ENCODE results near the gene IL10RB. TPM values are rescaled to one million over a fixed set of nuclear protein-coding genes. Genes with fewer than 3 reads are reported as not detected.

Gene IL10RB
- polyA plus RNA-seq, 2 of the 4 experiments (the other 2 are of a cell fraction) = 17.0 to 31.9 TPM

DNA sequence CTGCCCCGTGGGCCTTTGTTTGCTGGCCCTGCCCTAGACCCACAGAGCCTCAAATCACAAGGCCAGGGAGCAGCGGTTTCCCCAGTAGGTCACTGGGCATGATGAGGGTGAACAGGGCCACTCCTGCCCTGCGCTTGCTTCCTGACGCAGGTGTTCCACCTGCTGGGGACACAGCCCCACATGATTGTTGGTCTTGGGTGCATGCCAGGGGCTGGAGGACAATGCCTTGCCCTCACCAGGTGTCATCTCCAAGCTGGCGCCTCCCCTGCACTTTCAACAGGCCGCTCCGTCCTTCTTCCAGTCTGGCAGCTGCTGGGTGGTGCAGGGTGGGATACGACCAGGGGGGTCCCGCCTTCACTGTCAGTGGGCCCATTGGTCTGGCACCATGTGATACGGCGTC, 24.3 kb downstream of the IL10RB start:
- ChIA-PET CTCF (no interaction called here), POLR2A (no interaction called here)
- Histone ChIP-seq H3K9me3 (no peaks in the 10 kb centered on the region), H3K4me3 (no peak overlapping the region), H3K4me1 (peaks cover 26% of the 10 kb centered on the region), H3K27ac (no peak overlapping the region), H3K4me2 (no peak overlapping the region)
- FAIRE-seq (no peak), ATAC-seq (no peak), DNase-seq (ENCODE audit: low read depth in 1 of 2, low spot score in 1 of 2) (no peak)
- TF ChIP-seq JUNB (IDR thresholded peaks at IDR 0.05) (no peak), MAZ (IDR thresholded peaks at IDR 0.05; ENCODE audit: borderline replicate concordance, low read depth, low read length) (no peak), FOSB (CRISPR knock-in tag; IDR thresholded peaks at IDR 0.05) (no peak), POLR2A (IDR thresholded peaks at IDR 0.05; ENCODE audit: low read length) (no peak), PHF8 (IDR thresholded peaks at IDR 0.05; ENCODE audit: borderline replicate concordance, low read depth) (no peak), ESRRA (IDR thresholded peaks at IDR 0.05; ENCODE audit: borderline replicate concordance, low read length) (no peak), ZFP36 (IDR thresholded peaks at IDR 0.05; ENCODE audit: borderline replicate concordance, partially characterized antibody) (no peak), NFE2L2 (conservative IDR thresholded peaks at IDR 0.05; ENCODE audit: low read length) (no peak), ZNF302 (CRISPR knock-in tag; IDR thresholded peaks at IDR 0.05) (no peak), HEYL (CRISPR knock-in tag; IDR thresholded peaks at IDR 0.05) (no peak), HOXA7 (CRISPR knock-in tag; IDR thresholded peaks at IDR 0.05) (no peak), REST (IDR thresholded peaks at IDR 0.05) (no peak), EHMT2 (IDR thresholded peaks at IDR 0.05; ENCODE audit: low read depth) (no peak), BCL3 (IDR thresholded peaks at IDR 0.05) (no peak), TFCP2L1 (CRISPR knock-in tag; IDR thresholded peaks at IDR 0.05) (no peak)
- TF ChIP-seq, protein P1, sequence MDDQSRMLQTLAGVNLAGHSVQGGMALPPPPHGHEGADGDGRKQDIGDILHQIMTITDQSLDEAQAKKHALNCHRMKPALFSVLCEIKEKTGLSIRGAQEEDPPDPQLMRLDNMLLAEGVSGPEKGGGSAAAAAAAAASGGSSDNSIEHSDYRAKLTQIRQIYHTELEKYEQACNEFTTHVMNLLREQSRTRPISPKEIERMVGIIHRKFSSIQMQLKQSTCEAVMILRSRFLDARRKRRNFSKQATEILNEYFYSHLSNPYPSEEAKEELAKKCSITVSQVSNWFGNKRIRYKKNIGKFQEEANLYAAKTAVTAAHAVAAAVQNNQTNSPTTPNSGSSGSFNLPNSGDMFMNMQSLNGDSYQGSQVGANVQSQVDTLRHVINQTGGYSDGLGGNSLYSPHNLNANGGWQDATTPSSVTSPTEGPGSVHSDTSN (IDR thresholded peaks at IDR 0.05) = no peak
- TF ChIP-seq, protein P2, sequence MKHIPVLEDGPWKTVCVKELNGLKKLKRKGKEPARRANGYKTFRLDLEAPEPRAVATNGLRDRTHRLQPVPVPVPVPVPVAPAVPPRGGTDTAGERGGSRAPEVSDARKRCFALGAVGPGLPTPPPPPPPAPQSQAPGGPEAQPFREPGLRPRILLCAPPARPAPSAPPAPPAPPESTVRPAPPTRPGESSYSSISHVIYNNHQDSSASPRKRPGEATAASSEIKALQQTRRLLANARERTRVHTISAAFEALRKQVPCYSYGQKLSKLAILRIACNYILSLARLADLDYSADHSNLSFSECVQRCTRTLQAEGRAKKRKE (CRISPR knock-in tag; IDR thresholded peaks at IDR 0.05; ENCODE audit: low read depth) = no peak
- 91% methylated on average over 7 of the region's 11 CpGs for WGBS (ENCODE audit: missing lambda C conversion rate)

DNA sequence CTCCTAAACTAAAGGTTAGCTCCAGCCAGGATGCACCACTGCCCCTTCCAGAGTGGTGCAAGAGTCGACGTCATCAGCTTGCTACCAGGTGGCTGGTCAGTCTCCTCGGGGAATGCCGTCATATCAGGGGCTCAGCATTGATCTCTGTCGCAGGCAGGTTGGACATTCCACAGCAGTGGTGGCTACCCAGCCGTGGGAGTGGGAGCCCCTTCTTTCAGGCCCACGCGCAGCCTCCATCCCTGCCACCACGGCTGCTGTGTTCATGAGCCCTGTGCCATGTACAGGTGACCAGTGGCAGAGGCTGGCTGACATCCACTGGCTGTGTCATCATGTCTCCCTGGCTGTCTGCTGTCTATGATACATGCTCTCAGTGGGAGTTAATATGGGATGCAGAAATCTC, 25.5 kb downstream of the IL10RB start:
- DNase-seq (ENCODE audit: low read depth in 1 of 2, low spot score in 1 of 2) (no peak), FAIRE-seq (no peak), ATAC-seq (no peak)
- H3K27ac ChIP-seq = no peak overlapping the region
- 97% methylated on average over 6 of the region's 9 CpGs for WGBS (ENCODE audit: missing lambda C conversion rate)
- H3K4me2 ChIP-seq = no peak overlapping the region
- TF ChIP-seq NPAS2 (CRISPR knock-in tag; IDR thresholded peaks at IDR 0.05; ENCODE audit: borderline replicate concordance) = no peak
- ChIA-PET CTCF (no interaction called here), POLR2A (no interaction called here)
- H3K9me3 ChIP-seq = no peaks in the 10 kb centered on the region
- peaks cover 14% of the 10 kb centered on the region for H3K4me1 ChIP-seq
- no peak overlapping the region for H3K4me3 ChIP-seq

DNA sequence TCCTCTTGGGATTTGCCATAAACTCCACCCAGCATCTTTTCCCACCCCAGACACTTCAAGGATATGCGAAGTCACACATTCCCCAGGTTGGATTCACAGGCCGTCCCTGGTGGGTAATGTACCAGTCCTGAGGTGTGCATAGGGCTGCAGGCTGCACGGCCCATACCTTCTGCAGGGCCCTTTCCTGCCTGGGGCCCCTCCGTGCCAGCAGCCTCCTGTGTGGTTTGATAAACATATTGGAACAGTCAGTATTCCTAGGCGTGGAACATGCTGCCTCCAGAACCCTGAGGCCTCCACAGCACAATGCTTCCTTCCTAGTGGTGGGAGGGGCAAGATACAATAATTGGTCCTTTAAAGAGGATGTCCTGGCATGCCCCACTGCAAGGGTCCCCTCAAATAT, 26.6 kb downstream of the IL10RB start:
- CTCF ChIA-PET = interaction anchor here (1.2 to 1.4 kb wide), 2 partner anchors 10 to 166 kb away, joined by 3 to 4 read pairs; no protein-coding TSS in a partner anchor
- no peak for FAIRE-seq
- ATAC-seq = no peak
- no peak for DNase-seq (ENCODE audit: low read depth in 1 of 2, low spot score in 1 of 2)
- H3K4me3 ChIP-seq = no peak overlapping the region
- H3K4me1 ChIP-seq = peaks cover 4% of the 10 kb centered on the region
- H3K4me2 ChIP-seq = no peak overlapping the region
- no peaks in the 10 kb centered on the region for H3K9me3 ChIP-seq
- WGBS (ENCODE audit: missing lambda C conversion rate) = 84% methylated on average over 3 of the region's 5 CpGs
- H3K27ac ChIP-seq = no peak overlapping the region
- POLR2A ChIA-PET = no interaction called here
- TF ChIP-seq SREBF2 (IDR thresholded peaks at IDR 0.05) = no peak
- no peak for TF ChIP-seq HOXA7 (CRISPR knock-in tag; IDR thresholded peaks at IDR 0.05)
- TF ChIP-seq, protein P3, sequence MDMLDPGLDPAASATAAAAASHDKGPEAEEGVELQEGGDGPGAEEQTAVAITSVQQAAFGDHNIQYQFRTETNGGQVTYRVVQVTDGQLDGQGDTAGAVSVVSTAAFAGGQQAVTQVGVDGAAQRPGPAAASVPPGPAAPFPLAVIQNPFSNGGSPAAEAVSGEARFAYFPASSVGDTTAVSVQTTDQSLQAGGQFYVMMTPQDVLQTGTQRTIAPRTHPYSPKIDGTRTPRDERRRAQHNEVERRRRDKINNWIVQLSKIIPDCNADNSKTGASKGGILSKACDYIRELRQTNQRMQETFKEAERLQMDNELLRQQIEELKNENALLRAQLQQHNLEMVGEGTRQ (IDR thresholded peaks at IDR 0.05) = no peak
- TF ChIP-seq EHF (CRISPR knock-in tag; IDR thresholded peaks at IDR 0.05) = no peak
- TF ChIP-seq RFX5 (IDR thresholded peaks at IDR 0.05) = no peak
- TF ChIP-seq, protein P1 (IDR thresholded peaks at IDR 0.05) = no peak
- TF ChIP-seq CHD2 (IDR thresholded peaks at IDR 0.05; ENCODE audit: low read length, partially characterized antibody) = no peak
- TF ChIP-seq, protein P4, sequence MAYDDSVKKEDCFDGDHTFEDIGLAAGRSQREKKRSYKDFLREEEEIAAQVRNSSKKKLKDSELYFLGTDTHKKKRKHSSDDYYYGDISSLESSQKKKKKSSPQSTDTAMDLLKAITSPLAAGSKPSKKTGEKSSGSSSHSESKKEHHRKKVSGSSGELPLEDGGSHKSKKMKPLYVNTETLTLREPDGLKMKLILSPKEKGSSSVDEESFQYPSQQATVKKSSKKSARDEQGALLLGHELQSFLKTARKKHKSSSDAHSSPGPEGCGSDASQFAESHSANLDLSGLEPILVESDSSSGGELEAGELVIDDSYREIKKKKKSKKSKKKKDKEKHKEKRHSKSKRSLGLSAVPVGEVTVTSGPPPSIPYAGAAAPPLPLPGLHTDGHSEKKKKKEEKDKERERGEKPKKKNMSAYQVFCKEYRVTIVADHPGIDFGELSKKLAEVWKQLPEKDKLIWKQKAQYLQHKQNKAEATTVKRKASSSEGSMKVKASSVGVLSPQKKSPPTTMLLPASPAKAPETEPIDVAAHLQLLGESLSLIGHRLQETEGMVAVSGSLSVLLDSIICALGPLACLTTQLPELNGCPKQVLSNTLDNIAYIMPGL (CRISPR knock-in tag; IDR thresholded peaks at IDR 0.05; ENCODE audit: borderline replicate concordance) = no peak
- TF ChIP-seq HDAC2 (IDR thresholded peaks at IDR 0.05) = no peak

Measured in A549 (cell line).